Ecto neural progenitor cell (in vitro differentiated cells): ENCODE measurements around the gene ACSL1.
A peak's percentile ranks its signal among the peaks of the same experiment; 100 is the strongest.
"Not testable (repeated sequence)": the region's sequence is repeated elsewhere in the genome, so short reads cannot be mapped to it uniquely, and the experiment has no call there.

Experiments
- DNase-seq: peaks from one replicate; pipeline ENCODE4 v3.0.0-alpha.2; 2018; ENCODE audit warnings: low spot score

ACSL1 gene

GRCh38 chr4:184825896-184826690 is at the start of gene ACSL1:
ACSL1 (minus strand) TSS chr4:184825968; CDS start chr4:184803514, 22,454 bp downstream.
- peak; percentile 87 for DNase-seq

DNA sequence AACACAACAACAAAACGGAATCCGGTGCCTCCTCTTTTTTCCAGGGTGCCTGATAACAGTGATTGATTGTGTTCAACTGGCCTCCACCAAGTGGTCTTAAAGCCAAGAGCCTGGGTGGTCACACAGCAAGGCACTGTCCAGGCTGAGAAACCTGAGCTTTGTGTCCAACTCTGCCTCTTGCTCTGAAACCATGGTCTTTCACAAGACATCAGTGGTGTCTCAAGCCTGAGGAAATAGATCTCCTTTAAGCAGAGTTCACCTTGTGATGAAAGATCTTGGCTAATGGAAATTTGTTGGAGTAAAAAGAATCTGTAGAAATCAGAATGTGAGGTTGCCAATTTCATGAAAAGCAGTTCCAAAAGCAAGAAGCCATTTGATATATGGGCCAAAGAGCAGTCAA is 47.3 kb upstream of the ACSL1 start:
- DNase-seq = no peak

GRCh38 chr4:184870718-184871117 is 45.0 kb upstream of the ACSL1 start:
- DNase-seq = no peak

DNA sequence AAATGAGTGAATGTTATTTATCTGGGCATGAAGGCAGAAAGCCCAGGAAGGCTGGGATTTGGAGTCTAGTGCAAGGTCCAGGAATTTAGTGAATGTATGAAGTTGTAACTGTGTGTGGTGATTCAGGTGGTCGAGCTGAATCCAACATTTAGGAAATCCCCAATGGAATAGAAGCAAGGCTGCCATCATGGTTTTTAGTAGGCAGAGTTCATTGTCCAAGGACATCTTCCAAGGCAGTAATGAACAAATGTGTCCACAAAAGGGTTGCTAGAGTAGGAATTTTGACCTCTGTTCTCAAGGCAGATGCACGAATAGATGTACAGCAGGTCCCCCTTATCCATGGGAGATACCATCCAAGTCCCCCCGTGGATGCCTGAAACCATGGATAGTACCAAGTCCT is 42.9 kb upstream of the ACSL1 start:
- no peak for DNase-seq

GRCh38 chr4:184863916-184864315 is 38.1 kb upstream of the ACSL1 start:
- no peak for DNase-seq

DNA sequence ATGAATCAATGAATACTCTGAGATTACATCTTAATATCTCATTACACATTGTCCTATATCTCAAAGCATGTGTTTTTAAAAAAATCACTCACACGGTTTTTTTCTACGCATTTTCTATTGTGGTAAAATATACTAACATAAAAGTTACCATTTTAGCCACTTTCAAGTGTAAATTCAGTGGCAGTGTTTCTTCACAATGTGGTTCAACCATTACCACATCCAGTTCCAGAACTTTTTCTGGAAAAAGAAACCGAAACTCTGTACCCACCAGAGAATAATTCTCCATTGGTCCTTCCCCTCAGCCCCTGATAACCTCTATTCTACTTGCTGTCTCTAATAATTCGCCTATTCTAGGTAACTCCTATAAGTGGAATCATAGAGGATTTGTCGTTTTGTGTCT is 35.3 kb upstream of the ACSL1 start:
- no peak for DNase-seq

- no peak for DNase-seq
Observed at GRCh38 chr4:184860018-184860779, 34.4 kb upstream of the ACSL1 start.

GRCh38 chr4:184857441-184858121 is 31.8 kb upstream of the ACSL1 start:
- DNase-seq = no peak

- no peak for DNase-seq
Observed at GRCh38 chr4:184856277-184856609, 30.5 kb upstream of the ACSL1 start.

- no peak for DNase-seq
Observed at GRCh38 chr4:184854673-184855072, 28.9 kb upstream of the ACSL1 start.

- no peak for DNase-seq
Observed at GRCh38 chr4:184853436-184853835, 27.7 kb upstream of the ACSL1 start.

DNA sequence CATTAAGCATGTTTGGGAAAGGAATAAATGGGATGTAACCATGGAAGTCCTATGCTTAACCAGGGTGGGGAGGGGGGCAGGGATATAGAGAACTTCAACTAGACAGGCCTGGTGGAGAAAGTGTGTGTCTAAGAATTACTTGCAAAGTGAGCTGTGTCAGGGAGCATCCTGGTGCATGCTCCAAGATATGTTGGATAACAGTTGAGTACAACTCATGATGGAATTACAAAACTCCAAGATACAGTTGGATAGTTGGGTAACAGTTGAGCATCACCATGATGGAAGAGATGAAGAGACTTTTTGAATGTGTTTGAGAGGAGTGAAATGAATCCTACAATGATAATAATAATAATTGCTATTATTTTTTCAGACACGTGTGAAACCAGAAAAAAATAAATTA is 26.1 kb upstream of the ACSL1 start:
- no peak for DNase-seq

GRCh38 chr4:184851200-184851541 is 25.4 kb upstream of the ACSL1 start:
- DNase-seq = no peak

GRCh38 chr4:184850431-184851199 is 24.8 kb upstream of the ACSL1 start:
- no peak for DNase-seq

GRCh38 chr4:184850018-184850417 is 24.2 kb upstream of the ACSL1 start:
- no peak for DNase-seq

- no peak for DNase-seq
Observed at GRCh38 chr4:184849185-184849584, 23.4 kb upstream of the ACSL1 start.

GRCh38 chr4:184848510-184848909 is 22.7 kb upstream of the ACSL1 start:
- no peak for DNase-seq

- DNase-seq = no peak
Observed at GRCh38 chr4:184846531-184846930, 20.8 kb upstream of the ACSL1 start.

- DNase-seq = no peak
Observed at GRCh38 chr4:184845367-184846021, 19.7 kb upstream of the ACSL1 start.

- DNase-seq = no peak
Observed at GRCh38 chr4:184844742-184845141, 19.0 kb upstream of the ACSL1 start.

GRCh38 chr4:184843984-184844554 is 18.3 kb upstream of the ACSL1 start:
- no peak for DNase-seq

GRCh38 chr4:184839075-184839399 is 13.3 kb upstream of the ACSL1 start:
- not testable (repeated sequence) for DNase-seq
